ENCODE results near the gene KLF12.

Gene KLF12

DNA sequence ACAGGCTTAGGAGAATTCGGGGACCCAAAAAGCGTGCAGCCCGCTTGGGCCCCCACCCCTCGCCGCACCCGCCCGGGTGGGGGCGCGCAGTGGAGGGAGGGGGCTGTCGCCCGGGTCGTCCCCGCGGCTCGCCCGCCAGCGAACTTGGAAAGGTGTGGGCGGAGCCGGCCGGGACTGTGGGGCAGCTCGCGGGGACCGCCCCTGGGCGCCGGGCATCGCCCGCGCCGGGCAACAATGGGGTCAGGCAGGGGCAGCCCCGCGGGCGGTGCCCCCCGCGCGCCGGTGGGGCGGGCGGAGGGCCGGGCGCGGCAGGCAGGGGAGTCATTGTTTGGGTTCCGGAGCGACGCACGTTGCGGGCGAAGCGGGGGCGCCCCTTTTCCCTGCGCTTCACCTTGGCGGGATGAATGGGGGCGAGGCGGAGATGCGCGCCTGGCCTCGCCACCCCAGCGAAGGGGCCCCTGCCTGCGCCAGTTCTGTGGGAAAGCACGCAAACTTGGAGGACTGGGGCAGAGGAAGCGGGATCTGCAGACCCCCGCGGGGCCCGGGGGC is 647 bp upstream of the KLF12 start:
- peak; percentile 54 for DNase-seq

DNA sequence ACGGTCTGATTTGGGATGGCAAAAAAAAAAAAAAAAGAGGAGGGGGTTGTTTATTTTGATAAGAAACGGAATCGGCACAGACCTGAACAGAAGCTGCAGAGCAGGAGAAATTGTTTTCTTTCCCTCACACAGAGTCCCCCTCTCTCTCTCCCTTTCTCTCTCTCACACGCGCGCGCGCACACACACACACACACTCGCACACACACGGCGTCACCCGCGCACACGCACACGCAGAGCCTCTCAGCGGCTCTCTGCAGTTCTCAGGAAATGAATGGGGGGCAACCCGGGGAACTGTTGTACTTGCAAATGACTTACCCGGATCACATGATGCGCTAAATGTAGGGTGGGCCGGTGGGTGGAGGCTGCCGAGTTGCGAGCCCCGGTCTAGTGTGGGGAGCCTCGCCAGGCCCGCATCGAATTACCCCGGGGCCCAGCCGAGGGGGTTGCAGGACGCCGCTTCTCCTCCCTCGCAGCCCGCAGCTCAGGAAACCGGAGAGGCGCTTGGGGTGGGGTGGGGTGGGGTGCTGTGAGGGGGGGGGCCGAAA is 475 bp downstream of the KLF12 start:
- DNase-seq: peak; percentile 67

DNA sequence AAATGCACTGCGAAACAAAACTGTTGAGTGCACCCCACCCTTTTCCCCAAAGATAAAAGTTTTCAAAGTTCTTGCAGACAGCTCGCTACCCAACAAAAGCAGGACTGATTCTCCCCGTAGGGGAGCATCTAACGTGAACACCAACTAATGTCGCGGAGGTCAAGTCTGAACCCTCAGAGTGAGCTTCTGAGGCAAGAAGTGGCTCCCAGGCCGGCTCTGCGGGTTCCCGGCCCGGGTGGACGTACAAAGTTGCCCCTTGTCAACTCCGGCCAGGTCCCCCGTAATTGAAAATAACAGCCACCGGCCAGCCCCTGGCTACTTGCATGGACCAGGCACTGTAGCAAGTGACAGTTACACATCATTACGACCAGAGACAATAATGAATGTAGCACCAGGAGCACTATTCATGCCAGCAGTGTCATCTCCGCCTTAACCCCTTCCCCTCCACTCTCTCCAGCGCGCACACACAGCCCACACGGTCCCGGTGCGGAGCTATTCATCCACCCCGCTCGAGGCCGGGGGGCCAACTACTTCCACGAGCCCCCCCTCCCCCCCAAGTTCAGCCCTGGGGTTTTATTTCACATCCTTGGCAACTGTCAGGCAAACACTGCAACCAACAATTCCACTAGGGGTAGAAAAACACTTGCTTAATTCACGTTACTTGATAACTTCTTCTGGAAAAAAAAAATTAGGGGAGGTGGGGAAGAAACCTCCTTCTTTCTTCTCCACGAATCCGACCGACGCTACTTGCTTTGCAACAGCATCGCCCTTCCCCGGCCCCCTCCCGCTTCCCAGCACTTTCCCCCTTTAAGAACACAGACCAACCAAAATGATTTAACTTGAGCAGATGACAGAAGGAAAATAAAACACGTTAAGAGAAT is 1.2 kb downstream of the KLF12 start:
- no peak for DNase-seq

DNA sequence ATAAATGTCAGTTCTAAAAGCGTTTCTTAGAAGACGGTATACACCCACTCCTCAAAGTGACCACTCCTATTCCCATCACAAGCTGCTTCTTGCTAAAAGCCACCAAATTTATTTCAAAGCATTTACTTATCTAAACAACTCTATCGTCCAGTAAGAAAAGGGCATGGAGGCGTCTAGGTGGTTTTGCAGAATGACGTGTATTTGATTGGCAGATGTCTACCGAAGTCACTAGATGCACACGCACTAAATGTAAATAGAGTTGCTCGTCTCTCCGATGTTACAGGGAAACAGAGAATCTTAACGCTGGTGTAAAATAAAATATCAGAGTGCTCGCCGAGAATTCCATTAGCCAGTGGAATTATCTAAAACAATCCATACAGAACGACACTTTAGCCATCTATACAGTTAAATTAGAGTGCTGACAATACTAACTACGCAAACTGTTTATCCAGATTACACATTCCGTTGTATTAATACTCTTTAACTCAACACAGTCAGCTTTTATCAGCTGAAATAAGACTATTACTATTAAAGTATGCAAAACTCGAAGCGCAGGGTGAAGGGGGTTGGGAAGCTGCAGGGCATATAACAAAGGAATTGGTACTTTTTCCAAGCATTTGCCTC is 1.9 kb downstream of the KLF12 start:
- DNase-seq: no peak

DNA sequence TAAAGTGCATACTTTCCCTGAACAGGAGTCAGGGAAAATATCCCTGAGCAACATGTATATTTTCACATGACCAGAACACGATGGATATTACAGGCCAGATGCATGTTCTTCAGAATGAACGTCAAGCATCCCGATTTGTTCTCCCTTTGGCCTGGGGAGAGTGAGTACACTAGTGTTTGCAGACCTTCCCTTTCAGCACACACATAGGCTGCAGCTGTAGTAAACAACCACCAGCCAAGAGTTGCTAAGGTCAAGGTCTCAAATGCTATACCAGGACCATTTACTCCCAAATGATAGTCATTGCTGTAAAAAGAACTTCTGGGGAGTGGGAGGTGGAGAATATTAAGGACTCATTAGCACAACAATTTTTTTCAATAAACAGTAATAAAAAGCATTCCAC is 3.0 kb downstream of the KLF12 start:
- DNase-seq: no peak

DNA sequence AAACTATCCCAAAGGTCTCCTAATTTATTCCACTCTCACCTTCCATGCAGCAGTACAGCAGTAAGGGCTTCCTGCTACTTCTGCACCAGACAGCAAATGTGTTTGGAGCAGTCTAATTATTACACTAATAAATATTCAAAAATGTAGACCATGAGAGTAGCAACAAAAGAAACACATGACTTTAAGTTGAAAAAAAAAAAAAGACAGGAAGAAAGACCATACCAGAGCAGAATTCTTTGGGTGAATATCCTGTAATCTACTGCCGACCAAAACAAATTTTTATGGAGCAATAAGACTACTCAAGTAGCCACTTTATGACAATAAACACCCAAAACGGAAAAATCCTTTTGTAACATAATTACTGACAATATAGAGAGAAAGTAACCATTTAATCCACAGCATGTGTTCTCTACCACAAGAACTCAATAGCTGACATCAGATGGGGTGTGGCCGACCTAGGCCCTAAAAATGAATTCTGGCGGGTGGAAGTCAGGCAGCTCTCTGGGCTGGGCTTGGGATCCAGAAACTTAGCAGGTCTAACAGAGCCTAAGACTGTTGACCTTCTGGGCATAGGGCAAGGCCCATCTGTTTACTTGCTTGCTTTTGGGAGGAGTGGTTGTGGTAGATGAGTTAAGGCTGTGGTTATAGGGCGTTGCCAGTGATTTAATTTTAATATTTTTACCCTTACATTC is 4.6 kb downstream of the KLF12 start:
- DNase-seq: no peak

DNA sequence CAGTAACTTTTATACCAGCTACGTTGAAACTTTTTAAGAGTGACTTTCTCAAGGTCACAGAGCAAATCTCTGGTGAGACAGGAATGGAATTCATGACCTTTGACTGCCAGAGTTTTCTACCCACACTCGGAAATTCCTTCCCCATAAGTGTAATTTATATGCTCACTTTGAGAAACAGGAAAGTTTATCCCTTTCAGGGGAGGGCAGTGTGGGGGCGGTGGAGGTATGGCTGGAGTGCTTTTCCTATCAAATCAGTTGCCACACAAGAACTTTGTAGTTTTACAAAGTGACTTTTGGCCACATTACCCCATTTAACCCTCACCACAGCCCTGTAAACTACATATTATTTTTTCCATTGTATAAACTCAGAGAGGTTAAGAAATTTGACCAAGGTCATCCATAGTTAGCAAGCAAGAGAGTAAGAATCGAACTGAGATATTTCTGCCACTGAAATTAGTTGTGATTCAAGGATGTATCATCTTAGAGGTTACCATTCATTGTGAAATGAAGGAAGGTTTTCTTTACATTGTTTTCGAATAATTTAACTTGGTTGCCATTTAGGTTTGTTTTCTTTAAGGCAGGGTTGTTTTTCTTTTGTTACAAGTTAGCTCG is 5.9 kb downstream of the KLF12 start:
- no peak for DNase-seq

DNA sequence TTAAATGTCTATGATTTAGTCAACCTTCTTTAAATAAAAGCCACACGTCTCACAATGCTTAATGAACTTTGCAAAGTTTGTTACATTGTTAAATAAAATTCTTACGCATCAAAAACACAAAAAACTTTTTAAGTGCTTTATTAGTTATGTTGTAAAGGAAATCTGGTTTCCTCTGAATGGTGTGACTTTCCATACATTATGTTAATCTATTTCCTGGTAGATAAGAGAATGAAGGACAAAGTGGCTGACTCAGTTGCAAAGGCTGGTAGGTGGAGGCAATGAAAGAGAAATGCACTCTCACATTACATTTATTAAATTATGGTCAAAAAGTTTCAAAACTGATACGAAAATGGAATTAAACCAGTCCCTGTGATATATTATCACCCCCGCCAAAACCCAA is 15.9 kb downstream of the KLF12 start:
- no peak for DNase-seq

DNA sequence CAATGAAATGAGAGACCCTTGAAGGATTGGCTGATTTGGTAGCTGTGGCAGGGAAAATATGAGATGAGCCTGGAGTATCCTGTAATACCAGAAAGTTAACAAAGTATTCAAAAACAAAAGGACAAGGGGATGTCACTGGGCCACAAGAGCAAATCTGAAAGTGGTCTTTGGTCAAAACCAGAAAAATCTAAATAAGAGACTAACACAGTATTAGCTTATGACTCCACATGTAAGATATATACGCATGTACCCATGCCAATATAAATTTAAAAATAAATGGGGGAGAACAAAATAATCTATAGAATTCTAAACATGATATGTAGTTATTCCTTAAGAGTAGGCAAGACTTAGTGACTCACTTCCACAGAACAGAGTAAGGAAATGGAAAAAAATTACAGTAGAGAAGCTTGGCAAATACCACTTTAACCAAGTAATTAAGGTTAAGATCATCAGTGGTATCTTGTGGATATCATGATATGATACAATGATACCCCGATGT is 16.9 kb downstream of the KLF12 start:
- no peak for DNase-seq

DNA sequence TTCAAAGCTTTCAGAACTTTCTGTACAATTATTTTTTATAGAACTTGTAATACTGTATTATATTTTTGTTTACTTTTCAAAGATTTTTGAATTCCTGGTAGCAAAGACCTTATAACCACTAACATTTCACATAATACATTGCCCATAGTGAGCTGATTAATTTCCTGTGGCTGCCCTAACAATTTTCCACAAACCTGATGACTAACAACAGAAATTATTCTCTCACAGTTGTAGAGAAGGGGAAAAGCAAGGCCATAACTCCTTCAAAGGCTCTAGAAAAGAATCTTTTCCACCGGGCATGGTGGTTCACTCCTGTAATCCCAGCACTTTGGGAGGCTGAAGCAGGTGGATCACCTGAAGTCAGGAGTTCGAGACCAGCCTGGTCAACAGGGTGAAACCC is 19.1 kb downstream of the KLF12 start:
- DNase-seq: no peak

DNA sequence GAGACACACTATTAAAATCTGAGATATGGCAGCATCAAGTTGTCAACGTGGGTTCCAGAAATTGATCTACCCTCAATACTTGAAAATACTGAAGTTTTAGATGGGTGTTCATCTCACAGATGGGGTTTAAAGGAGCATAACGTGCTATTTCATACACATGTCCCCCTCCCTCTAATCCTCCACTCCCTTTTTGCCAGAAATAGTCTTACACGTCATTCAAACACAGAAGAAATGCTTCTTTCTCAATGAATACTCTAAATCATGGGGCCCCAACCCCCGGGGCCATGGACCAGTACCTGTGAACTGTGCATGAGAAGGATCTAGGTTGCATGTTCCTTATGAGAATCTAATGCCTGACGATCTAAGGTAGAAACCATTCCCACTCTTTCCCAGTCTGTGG is 19.6 kb downstream of the KLF12 start:
- DNase-seq: no peak

DNA sequence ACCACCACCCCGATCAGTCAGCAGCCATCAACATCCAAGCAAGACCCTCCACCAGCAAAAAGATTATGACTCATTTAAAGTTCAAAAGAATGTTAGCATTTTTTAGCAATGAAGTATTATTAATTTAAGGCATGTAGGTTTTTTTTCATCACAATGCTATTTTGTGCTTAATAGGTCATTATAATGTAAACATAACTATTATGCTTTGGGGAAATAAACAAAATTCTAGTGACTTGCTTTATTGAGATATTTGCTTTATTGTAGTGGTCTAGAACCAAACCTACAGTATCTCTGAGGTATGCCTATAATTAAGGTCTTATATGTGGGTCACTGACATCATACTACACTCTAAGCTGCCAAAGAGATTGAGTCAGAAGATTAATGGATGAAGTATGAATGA is 20.0 kb downstream of the KLF12 start:
- no peak for DNase-seq

DNA sequence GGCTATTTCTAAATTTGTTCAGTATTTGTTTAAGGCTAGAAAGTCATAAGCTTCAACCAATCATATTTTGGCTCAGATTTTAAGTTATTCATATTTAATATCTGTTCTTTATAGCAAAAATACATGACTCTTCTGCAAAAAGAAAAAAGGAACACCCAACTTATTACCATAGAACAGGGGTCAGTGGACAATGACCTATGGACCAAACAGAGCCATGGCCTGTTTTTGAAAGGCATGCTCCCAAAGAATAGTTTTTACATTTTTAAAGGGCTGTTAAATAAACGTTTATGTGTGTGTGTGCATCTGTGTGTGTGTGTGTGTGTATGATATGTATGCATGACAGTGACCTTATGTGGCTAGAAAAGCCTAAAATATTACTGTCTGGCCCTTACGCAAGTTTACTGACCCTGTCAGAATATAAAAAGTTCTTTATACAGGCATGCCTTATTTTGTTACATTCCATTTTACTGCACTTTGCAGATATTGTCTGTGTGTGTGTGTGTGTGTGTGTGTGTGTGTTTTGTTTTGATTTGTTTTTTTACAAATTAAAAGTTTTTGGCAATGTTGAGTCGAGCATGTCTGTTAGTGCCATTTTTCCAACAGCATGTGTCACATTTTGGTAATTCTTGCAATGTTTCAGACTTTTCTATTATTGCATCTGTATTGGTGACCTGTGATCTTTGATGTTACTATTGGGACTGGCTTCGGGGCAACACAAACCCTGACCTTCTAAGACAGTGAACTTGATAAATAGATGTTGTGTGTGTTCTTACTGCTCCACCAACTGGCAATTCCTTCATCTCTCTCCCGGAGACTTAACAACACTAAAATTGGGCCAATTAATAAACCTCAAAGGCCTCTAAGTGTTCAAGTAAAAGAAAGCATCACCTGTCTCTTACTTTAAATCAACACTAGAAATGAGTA is 22.0 kb downstream of the KLF12 start:
- DNase-seq: no peak

DNA sequence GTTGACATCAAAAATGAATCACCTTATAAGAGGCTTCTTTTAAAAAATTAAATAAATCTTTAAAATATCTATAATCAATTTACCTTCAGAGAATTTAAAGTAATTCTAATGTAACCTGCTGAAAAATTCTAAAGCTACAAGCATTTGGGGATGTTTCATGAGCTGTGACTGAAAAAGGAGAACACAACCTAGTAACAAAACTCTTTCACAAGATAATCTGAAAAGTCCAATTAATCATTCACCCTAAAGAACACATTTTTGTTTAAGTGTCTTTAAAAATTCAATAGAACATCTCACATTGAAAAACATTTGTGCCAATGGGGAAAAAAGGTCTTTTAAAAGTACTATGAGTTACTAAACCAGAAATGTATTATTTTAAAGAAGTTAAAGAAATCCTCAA is 22.8 kb downstream of the KLF12 start:
- DNase-seq: no peak

DNA sequence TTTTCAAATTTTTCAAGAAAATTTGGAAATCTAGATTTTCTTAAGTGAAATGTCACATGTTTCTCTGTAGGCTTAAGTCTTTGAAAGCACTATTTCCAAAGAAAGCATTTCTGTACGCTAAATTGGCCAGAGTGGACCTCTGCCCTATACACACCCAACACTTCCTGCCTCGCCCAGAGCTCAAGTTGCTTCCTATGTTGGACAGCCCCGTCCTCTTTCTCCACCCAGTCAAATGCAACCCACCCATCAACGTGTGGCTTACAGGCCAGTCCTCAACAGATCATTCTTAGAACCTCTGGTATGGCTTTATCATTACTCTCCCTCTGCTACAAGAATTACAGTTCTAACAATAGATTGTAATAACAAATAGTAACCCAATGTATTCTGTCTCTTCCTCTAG is 24.2 kb downstream of the KLF12 start:
- DNase-seq: no peak

DNA sequence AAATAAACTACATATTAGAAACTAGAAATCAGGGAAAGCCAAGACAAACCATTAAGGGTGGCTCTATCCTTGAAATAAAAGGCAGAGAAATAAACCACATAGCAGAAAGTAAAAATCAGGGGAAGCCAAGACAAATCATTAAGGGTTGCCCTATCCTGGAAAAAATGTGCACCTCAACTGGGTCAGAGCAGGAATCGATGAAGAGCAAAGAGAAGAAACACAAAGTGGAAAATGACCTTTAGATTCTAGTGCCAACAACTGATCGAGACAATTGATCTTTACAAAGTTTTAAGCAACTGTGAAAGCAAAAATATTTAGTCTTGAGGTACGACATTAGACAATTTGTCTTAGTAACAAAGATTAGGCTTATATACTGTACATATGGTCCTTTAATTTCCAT is 26.6 kb downstream of the KLF12 start:
- no peak for DNase-seq

DNA sequence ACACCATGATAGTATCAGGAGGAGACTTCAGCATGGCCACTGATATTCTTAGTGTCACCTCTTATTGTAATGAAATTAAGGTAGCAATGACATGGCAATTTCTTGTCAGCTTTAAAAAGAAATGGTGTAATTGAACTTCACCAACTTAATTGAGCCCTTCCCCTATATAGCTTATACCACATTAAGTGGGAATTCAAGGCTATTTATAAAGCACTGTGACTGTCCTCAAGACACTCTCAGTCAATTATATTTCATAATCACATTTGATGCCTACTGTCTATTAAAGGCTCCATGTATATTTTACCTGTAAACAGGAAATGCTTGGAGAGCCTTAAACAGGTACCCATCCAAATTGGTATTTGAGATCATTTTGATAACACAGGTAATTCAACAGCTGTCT is 28.3 kb downstream of the KLF12 start:
- no peak for DNase-seq

DNA sequence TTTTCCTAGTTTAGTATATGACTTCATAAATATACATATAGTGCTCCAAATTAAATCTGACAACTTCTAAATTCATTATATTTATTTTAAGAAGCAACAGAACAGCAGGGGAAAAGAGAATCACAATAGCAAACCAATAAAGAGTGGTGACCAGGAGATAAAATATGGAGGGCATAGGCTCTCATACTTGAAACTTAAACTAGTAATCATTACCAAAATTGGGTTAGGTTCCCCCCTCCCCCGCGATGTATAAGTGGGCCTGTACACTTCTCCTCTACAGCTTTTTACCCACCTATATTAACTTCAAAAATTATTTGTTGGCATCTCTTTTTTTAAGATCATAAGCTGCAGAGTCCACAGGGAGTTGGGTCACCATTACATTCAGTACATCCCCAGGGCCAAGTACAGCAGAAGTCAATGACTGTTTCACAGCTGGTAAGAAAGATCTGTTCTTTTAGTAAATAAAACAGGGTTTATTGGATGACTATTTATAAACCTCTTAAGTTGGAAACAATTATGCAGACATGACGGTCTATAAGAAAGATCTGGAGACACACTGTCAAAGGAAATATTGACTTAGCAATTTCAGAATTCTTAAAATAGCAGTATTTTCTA is 29.4 kb downstream of the KLF12 start:
- DNase-seq: no peak

DNA sequence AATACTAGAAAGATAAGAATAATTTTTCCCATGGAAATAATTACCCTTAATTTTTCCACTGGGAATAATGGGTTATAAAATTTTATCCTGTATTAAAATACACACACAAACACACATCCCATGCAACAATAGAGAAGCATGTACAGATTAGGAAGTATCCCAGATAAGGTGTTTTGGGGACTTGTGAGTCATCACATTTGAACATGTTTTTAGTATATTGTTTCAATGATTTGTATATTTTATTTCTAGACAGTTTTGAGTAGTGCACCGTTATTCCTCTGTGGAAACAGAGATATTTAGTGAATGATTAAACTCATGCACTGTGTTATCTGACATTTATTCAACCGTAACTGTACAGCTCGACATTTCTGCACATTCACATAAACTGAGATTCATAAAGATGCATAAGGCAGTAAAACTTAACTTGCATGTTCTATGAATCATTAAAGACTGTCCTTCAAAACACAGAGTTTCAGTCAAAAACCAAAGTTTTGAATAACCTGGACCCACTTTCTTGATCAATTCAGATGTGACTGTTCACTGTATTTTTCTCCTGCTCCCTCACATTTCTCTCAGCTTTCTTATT is 30.1 kb downstream of the KLF12 start:
- DNase-seq: no peak

DNA sequence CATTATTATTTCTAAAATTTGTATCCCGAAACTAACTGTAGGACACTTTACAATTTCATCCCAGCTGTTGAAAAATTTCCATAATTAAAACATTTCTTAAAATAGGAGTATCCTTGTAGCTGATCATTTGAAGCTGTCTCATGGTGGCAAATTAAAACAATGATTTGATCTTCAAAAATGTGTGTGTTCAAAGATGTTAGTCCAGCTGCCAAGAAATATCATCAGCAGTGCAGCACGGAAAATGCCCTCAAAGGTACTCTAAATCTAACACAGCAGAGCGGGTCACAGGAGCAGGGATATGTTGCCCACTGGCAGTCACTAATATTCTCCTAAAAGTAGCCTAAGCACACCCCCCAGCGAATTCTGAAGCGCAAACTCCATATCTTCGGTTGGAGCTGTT is 31.0 kb downstream of the KLF12 start:
- no peak for DNase-seq

DNA sequence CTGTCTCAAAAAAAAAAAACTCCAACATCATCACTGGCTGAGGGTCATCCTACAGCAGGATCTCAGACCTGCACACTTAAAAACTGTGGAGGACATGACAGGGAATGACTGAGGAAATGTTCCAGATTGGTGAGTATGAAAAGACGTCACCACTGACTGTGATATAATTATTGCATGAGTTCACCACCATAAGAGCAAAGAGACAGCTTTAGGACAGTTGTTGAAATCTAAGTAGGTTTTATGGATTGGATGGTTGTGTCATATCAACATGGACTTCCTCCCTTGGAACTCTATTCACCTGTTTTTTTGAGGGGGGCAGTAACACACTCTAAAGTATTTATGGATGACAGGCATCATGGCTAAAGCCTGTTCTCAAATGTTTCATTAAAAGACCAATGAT is 31.5 kb downstream of the KLF12 start:
- DNase-seq: no peak

Data from NCI-H1105 (cell line).